GM13977 (cell line): ENCODE data around the gene NPAS3.

ENCODE experiments used
- DNase-seq: peaks from one replicate; pipeline ENCODE4 v3.0.0; 2012; ENCODE audit warnings: low spot score
- CTCF ChIP-seq: IDR thresholded peaks from 2 replicates; pipeline ENCODE4 v1.5.1; 2012; ENCODE audit warnings: mild to moderate bottlenecking, control low read depth; ENCODE audit not compliant: insufficient read depth; ENCODE audit errors: extremely low read depth, missing control alignments
- in situ Hi-C: fragments of 300-500 bp; cut with MboI; formaldehyde crosslinking; loops from one replicate; pipeline ENCODE4 v1.12.0; 2022; ENCODE audit warnings: low sequenced_read_pairs, low pct_unique_long_range_greater_than_20kb, mixed read lengths, inconsistent platforms; ENCODE audit not compliant: unreplicated experiment

Gene NPAS3

GRCh38 chr14:32908196-32909084 is 30.2 kb upstream of the NPAS3 start:
- in situ Hi-C loops = no loop called here

DNA sequence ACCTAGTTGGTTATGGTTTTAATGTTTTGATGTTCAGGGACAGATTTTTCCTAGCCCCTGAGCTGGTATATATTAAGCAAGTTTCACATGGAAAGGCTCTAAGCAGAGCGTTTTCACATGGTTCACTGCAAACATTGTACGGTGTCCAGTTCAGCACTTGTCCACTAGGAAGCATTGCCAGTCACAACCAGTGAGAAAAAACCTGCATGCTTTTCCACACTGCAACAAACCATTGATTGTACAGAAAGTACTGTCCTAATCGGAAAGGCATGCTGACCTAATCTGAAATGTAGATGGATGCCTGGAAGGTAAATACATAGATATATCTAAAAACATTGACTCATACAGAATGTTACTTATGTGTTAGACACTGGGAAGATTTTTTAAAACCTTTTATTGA is 25.0 kb upstream of the NPAS3 start:
- no peak for TF ChIP-seq CTCF
- in situ Hi-C loops = no loop called here
- no peak for DNase-seq

More at GRCh38 chr14:32908196-32909084, 30.2 kb upstream of the NPAS3 start:
- DNase-seq = no peak
- TF ChIP-seq CTCF = no peak

DNA sequence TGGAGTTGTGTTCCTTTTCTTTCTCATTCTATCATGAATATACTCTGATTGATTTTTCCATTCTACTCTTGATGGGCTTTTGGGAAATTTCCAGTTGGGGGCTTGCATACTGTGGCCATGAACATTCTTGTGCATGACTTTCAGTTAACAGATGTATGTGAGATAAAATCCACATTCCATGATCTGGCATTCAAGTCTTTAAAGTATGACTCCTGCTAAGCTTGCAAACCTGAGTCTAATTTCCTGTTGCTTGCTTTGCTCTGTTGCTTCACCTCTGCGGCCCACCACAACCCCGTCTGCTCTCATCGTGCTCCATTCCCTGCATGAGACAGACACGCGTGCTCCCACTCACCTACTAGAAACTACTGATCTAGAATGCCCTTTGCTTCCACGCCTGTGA is 24.3 kb upstream of the NPAS3 start:
- no peak for DNase-seq
- in situ Hi-C loops = no loop called here
- TF ChIP-seq CTCF = no peak

DNA sequence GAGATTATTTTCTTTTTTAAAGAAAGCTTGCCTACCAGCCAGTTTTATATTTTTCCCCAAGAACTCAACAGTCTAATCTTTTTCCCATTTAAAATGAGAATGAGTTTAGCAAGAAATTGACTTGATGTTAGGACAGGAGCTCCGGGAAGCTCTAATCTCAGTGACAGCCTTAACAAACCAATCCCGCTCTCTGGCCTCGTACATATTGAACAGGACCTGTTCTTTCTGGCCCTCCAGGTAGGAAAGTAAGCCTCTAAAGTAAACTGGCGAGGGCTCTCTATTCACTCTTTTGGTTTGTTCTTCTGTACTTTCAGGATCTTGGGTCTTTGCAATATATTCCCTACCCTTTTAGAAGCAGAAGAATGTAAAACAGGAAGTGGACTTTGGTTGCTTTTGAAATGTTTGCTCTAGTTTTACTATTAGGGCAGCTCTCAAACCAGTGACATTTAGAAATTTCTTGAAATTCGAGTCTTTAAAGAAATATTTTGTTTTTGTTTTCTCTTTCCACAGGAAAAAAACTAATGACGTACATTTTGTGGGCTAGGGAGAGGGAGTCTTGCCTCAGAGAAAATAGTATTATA is 17.9 kb upstream of the NPAS3 start:
- no peak for DNase-seq
- no peak for TF ChIP-seq CTCF
- in situ Hi-C loops = no loop called here

GRCh38 chr14:32925439-32925838 is 13.2 kb upstream of the NPAS3 start:
- in situ Hi-C loops = no loop called here
- no peak for TF ChIP-seq CTCF
- no peak for DNase-seq

DNA sequence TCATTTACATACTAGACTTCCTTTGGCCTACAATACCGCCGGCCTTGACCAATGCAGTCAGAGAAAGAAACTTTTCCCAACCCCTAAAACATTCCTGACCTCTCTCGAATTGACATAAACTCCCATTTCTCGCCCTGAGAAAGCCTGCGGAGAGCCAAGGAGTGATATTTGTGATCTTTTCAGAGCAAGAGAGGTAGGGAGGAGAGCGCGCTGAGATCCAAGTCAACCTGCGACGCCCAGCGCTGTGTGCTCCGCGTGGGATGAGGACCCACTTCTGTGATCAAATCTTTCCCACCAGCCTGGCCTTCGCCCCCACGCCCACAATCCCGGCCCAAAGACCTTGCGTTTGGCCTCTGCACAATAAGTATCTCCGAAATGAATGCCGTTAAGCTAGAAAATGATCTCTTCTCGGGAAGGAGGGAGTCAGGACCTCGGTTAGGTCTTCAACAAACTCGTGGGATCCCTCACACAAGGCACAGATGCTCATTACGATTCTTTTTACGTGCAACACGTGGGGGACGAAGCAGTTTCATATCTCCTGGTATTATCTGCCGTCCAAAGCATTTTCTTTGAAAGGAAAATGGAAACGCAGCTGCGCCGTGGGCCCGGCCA is 6.3 kb upstream of the NPAS3 start:
- TF ChIP-seq CTCF = no peak
- in situ Hi-C loops = no loop called here
- DNase-seq = peak; percentile 20
